Cardiac fibroblast (primary cell): ENCODE measurements around the gene CRYBA4.

Experiments
- DNase-seq, 2 donors: peaks; one replicate each; pipeline versions ENCODE4 v3.0.0 to v3.0.0-alpha.2; 2010; ENCODE audit warnings: low read depth in 2 of 2
- H3K4me3 ChIP-seq, 2 donors: replicated peaks in 1 of 2; 1 replicate in 1 of 2; 2 replicates in 1 of 2; pipeline ENCODE4 v1.5.1; 2011; ENCODE audit warnings: low read depth in 2 of 2, low read length in 2 of 2, mild to moderate bottlenecking in 2 of 2, moderate library complexity in 1 of 2
- CTCF ChIP-seq: IDR thresholded peaks from one replicate; pipeline ENCODE4 v1.5.1; 2011; ENCODE audit warnings: low read depth, mild to moderate bottlenecking, low read length, inconsistent platforms

CRYBA4 gene

GRCh38 chr22:26648528-26649388, 27.0 kb downstream of the CRYBA4 start:
- no peak overlapping the region for H3K4me3 ChIP-seq
- peak in 1 of 2 donors; percentile 89 for DNase-seq
- TF ChIP-seq CTCF, result no peak

GRCh38 chr22:26650722-26651421, 29.1 kb downstream of the CRYBA4 start:
- no peak for TF ChIP-seq CTCF
- no peak for DNase-seq
- H3K4me3 ChIP-seq, result no peak overlapping the region

- no peak overlapping the region for H3K4me3 ChIP-seq
- no peak for TF ChIP-seq CTCF
Observed at GRCh38 chr22:26651815-26652214, 30.1 kb downstream of the CRYBA4 start.

GRCh38 chr22:26656891-26657851, 35.4 kb downstream of the CRYBA4 start, which contains the start of gene MIAT:
Gene MIAT (plus strand): TSS chr22:26657588.
- peak in 1 of 2 donors; percentile 23 for DNase-seq
- H3K4me3 ChIP-seq, result peak within 1 kb of the TSS; percentile 27 to 35
- no peak for TF ChIP-seq CTCF

More at GRCh38 chr22:26651815-26652214, 30.1 kb downstream of the CRYBA4 start:
- DNase-seq, result no peak

GRCh38 chr22:26658161-26658560, 36.4 kb downstream of the CRYBA4 start:
- TF ChIP-seq CTCF, result no peak
- DNase-seq, result no peak
- peak overlapping the region; percentile 27 to 35 for H3K4me3 ChIP-seq
